SK-N-SH treated with all-trans-retinoic acid at 6 μM for 48 hours (cell line): ENCODE measurements around the gene ZCCHC2.

Source experiments
- ATAC-seq: fragments of 200-7000 bp; cut with Tn5 transposase; 3 replicates; pipeline ENCODE4 v1.9.1; 2020; ENCODE audit warnings: mild to moderate bottlenecking, moderate library complexity
- ARNTL ChIP-seq: fragments of 450-650 bp; formaldehyde crosslinking; IDR thresholded peaks from 2 replicates; pipeline ENCODE4 v1.5.0; 2020; ENCODE audit warnings: low read depth, mild to moderate bottlenecking, moderate library complexity, borderline replicate concordance
- BACH2 ChIP-seq: fragments of 250-450 bp; sonication (Bioruptor Pico); IDR thresholded peaks from 2 replicates; pipeline ENCODE4 v1.9.0; 2021; ENCODE audit warnings: mild to moderate bottlenecking, borderline replicate concordance
- CREB5 ChIP-seq: fragments of 250-450 bp; sonication (Bioruptor Pico); IDR thresholded peaks from 2 replicates; pipeline ENCODE4 v1.5.1; 2020; ENCODE audit warnings: low read depth, mild to moderate bottlenecking, moderate library complexity
- CSDC2 ChIP-seq: fragments of 250-450 bp; sonication (Bioruptor Pico); IDR thresholded peaks from 2 replicates; pipeline ENCODE4 v1.5.0; 2020; ENCODE audit warnings: mild to moderate bottlenecking, moderate library complexity
- CSRNP3 ChIP-seq: fragments of 250-450 bp; sonication (Bioruptor Pico); IDR thresholded peaks from 2 replicates; pipeline ENCODE4 v1.5.1; 2021; ENCODE audit warnings: mild to moderate bottlenecking, moderate library complexity
- ESRRG ChIP-seq: fragments of 250-450 bp; sonication (Bioruptor Pico); IDR thresholded peaks from 2 replicates; pipeline ENCODE4 v1.6.1; 2021; ENCODE audit warnings: mild to moderate bottlenecking
- GLIS3 ChIP-seq: fragments of 250-450 bp; sonication (Bioruptor Pico); IDR thresholded peaks from 2 replicates; pipeline ENCODE4 v1.5.0; 2020; ENCODE audit warnings: mild to moderate bottlenecking, moderate library complexity
- ISL1 ChIP-seq: fragments of 250-450 bp; sonication (Bioruptor Pico); IDR thresholded peaks from 2 replicates; pipeline ENCODE4 v2.1.2; 2022; ENCODE audit warnings: mild to moderate bottlenecking, moderate library complexity
- OSR1 ChIP-seq: fragments of 250-450 bp; sonication (Bioruptor Pico); IDR thresholded peaks from 2 replicates; pipeline ENCODE4 v1.8.0; 2022; ENCODE audit warnings: moderate library complexity, mild to moderate bottlenecking, inconsistent platforms
- PATZ1 ChIP-seq: fragments of 250-450 bp; sonication (Bioruptor Pico); IDR thresholded peaks from 2 replicates; pipeline ENCODE4 v1.8.0; 2020; ENCODE audit warnings: mild to moderate bottlenecking, moderate library complexity, borderline replicate concordance
- POU6F1 ChIP-seq: fragments of 250-450 bp; sonication (Bioruptor Pico); IDR thresholded peaks from 2 replicates; pipeline ENCODE4 v1.8.0; 2021; ENCODE audit warnings: low read depth, mild to moderate bottlenecking, moderate library complexity, borderline replicate concordance
- PPARA ChIP-seq: fragments of 250-450 bp; sonication (Bioruptor Pico); IDR thresholded peaks from 2 replicates; pipeline ENCODE4 v1.5.0; 2020; ENCODE audit warnings: mild to moderate bottlenecking, borderline replicate concordance
- RARB ChIP-seq: fragments of 250-450 bp; sonication (Bioruptor Pico); IDR thresholded peaks from 2 replicates; pipeline ENCODE4 v1.8.0; 2021; ENCODE audit warnings: mild to moderate bottlenecking, moderate library complexity
- SNAI2 ChIP-seq: fragments of 250-450 bp; sonication (Bioruptor Pico); IDR thresholded peaks from 2 replicates; pipeline ENCODE4 v1.5.0; 2020; ENCODE audit warnings: mild to moderate bottlenecking, moderate library complexity
- TCF4 ChIP-seq: fragments of 250-450 bp; sonication (Bioruptor Pico); IDR thresholded peaks from 2 replicates; pipeline ENCODE4 v1.8.0; 2021; ENCODE audit warnings: mild to moderate bottlenecking, moderate library complexity, borderline replicate concordance
- TOX ChIP-seq: fragments of 250-450 bp; sonication (Bioruptor Pico); IDR thresholded peaks from 2 replicates; pipeline ENCODE4 v1.8.0; 2021; ENCODE audit warnings: mild to moderate bottlenecking, moderate library complexity, borderline replicate concordance
- TSHZ2 ChIP-seq: fragments of 250-450 bp; sonication (Bioruptor Pico); IDR thresholded peaks from 2 replicates; pipeline ENCODE4 v1.5.0; 2020; ENCODE audit warnings: mild to moderate bottlenecking, moderate library complexity
- ZFP3 ChIP-seq: fragments of 250-450 bp; sonication (Bioruptor Pico); IDR thresholded peaks from 2 replicates; pipeline ENCODE4 v1.5.0; 2020; ENCODE audit warnings: mild to moderate bottlenecking, moderate library complexity
- ZFP30 ChIP-seq: fragments of 450-650 bp; formaldehyde crosslinking; IDR thresholded peaks from 2 replicates; pipeline ENCODE4 v1.5.0; 2022; ENCODE audit warnings: mild to moderate bottlenecking, moderate library complexity
- ZNF8 ChIP-seq: fragments of 450-650 bp; formaldehyde crosslinking; IDR thresholded peaks from 2 replicates; pipeline ENCODE4 v1.5.0; 2020; ENCODE audit warnings: mild to moderate bottlenecking, moderate library complexity

ZCCHC2 gene

GRCh38 chr18:62497190-62497772 lies 25.5 kb upstream of the ZCCHC2 start:
- ATAC-seq = no peak
- no peak for TF ChIP-seq TCF4
- TF ChIP-seq BACH2 (CRISPR knock-in tag) = no peak
- TF ChIP-seq ZNF8 (CRISPR knock-in tag) = no peak
- no peak for TF ChIP-seq CSRNP3
- no peak for TF ChIP-seq SNAI2 (CRISPR knock-in tag)
- no peak for TF ChIP-seq RARB (CRISPR knock-in tag)
- no peak for TF ChIP-seq TOX (CRISPR knock-in tag)
- no peak for TF ChIP-seq POU6F1
- no peak for TF ChIP-seq PPARA (CRISPR knock-in tag)
- no peak for TF ChIP-seq ZFP3 (CRISPR knock-in tag)
- no peak for TF ChIP-seq ARNTL (CRISPR knock-in tag)
- TF ChIP-seq TSHZ2 (CRISPR knock-in tag) = no peak
- TF ChIP-seq CSDC2 (CRISPR knock-in tag) = no peak
- TF ChIP-seq PATZ1 = no peak
- TF ChIP-seq ESRRG (CRISPR knock-in tag) = no peak
- TF ChIP-seq OSR1 (CRISPR knock-in tag) = no peak
- no peak for TF ChIP-seq ZFP30 (CRISPR knock-in tag)
- no peak for TF ChIP-seq CREB5 (CRISPR knock-in tag)
- no peak for TF ChIP-seq GLIS3 (CRISPR knock-in tag)

GRCh38 chr18:62498616-62499262 lies 24.1 kb upstream of the ZCCHC2 start:
- TF ChIP-seq PATZ1 (no peak), ISL1 (CRISPR knock-in tag) (no peak), CREB5 (CRISPR knock-in tag) (no peak), ZNF8 (CRISPR knock-in tag) (no peak), BACH2 (CRISPR knock-in tag) (no peak), GLIS3 (CRISPR knock-in tag) (no peak), ESRRG (CRISPR knock-in tag) (no peak), CSDC2 (CRISPR knock-in tag) (no peak), ZFP30 (CRISPR knock-in tag) (no peak), PPARA (CRISPR knock-in tag) (no peak)
- ATAC-seq = no peak
